Psoas muscle (tissue), 8 donors: Measurements from ENCODE around the gene MRPL41. TPM values are rescaled to one million over a fixed set of nuclear protein-coding genes. Genes with fewer than 3 reads are reported as not detected.
"Not testable (repeated sequence)": the region's sequence is repeated elsewhere in the genome, so short reads cannot be mapped to it uniquely, and the experiment has no call there.

Experiments
- ATAC-seq, 4 donors: fragments of 200-7000 bp; cut with Tn5 transposase; one replicate each; pipeline ENCODE4 v1.9.1; 2020; ENCODE audit warnings: moderate library complexity in 3 of 4, mild to moderate bottlenecking in 2 of 4
- DNase-seq, 2 donors: peaks; one replicate each; pipeline ENCODE4 v3.0.0-alpha.2; 2020
- H3K27ac ChIP-seq: fragments of 200-600 bp; one replicate; pipeline ENCODE4 v1.8.0; 2022
- H3K27me3 ChIP-seq, 3 donors: fragments of 200-600 bp in 1 of 3; one replicate each; pipeline versions ENCODE4 v1.6.1 to v1.8.0; 2013 to 2022; ENCODE audit warnings: low read length in 2 of 3, mild to moderate bottlenecking in 2 of 3, moderate library complexity in 1 of 3; ENCODE audit not compliant: insufficient read depth in 3 of 3
- H3K36me3 ChIP-seq, 2 donors: fragments of 200-600 bp in 1 of 2; one replicate each; pipeline versions ENCODE4 v1.6.1 to v1.8.0; 2013 to 2022; ENCODE audit warnings: low read depth in 1 of 2, mild to moderate bottlenecking in 1 of 2, moderate library complexity in 1 of 2; ENCODE audit not compliant: insufficient read depth in 1 of 2
- H3K4me1 ChIP-seq: fragments of 200-600 bp; one replicate; pipeline ENCODE4 v1.8.0; 2022
- H3K4me3 ChIP-seq: fragments of 200-600 bp; one replicate; pipeline ENCODE4 v1.8.0; 2022; ENCODE audit warnings: mild to moderate bottlenecking
- H3K9me3 ChIP-seq: fragments of 200-600 bp; one replicate; pipeline ENCODE4 v1.8.0; 2022
- CTCF ChIP-seq: fragments of 200-600 bp; IDR thresholded peaks from one replicate; pipeline ENCODE4 v1.8.0; 2022; ENCODE audit warnings: antibody characterized with exemption
- WGBS, 3 donors: extraction: QIAGEN DNeasy Blood & Tissue Kit; methylation state at CpG; one replicate each; pipeline versions ENCODE4 v1.1.6 to v1.1.7; 2013; 5-methylcytosine and 5-hydroxymethylcytosine counted together
- intact Hi-C, 2 donors: fragments of 100-400 bp; cut with DNase I; formaldehyde crosslinking; loops; one replicate each; pipeline versions ENCODE4 v1.11.0 to v1.14.2; 2022
- polyA plus RNA-seq, 3 donors: library from polyadenylated mRNA; stranded (reverse); fragments of 200-250 nt; gene quantifications; one replicate each; pipeline ENCODE4 v1.2.3, GENCODE V29; 2013
- total RNA-seq, 4 donors: library from RNA; stranded (reverse); fragmentation: NEBNext Ultra II Directional in 2 of 4; extraction: Animal tissue kit (Norgen Biotek cat#: 25700) in 2 of 4; gene quantifications; one replicate each; pipeline versions ENCODE4 v1.2.1 to v1.2.4, GENCODE V29; 2021 to 2023
- donor health status: healthy with polysubstance abuse.
- donor health status: DM: no; HTN: no; CAD: no; lungs with moderate emphysema.
- donor health status: Bipolar disorder and iron deficiency.
- donor health status: healthy.
- donor health status: DM: yes; HTN: yes; CAD: no.
- donor health status: DM: no; HTN: no; CAD: no.
- donor health status: DM: no; HTN: no; CAD: no.
- donor health status: DM: yes; HTN: yes; CAD: no.

The MRPL41 gene
- total and polyA plus RNA-seq, 7 donors, result 78.0 to 226 (median 120) TPM

GRCh38 chr9:137535120-137535428 is 16.6 kb upstream of the MRPL41 start:
- Histone ChIP-seq H3K27ac (no peak overlapping the region), H3K27me3 (no peaks in the 10 kb centered on the region), H3K9me3 (no peaks in the 10 kb centered on the region), H3K36me3 (peaks cover 0 to 34% of the 10 kb centered on the region in 2 donors), H3K4me1 (peaks cover 10% of the 10 kb centered on the region), H3K4me3 (no peak overlapping the region)
- no peak for DNase-seq
- TF ChIP-seq CTCF, result no peak
- ATAC-seq, result no peak
- intact Hi-C loops, result no loop called here

- intact Hi-C loops, ATAC-seq, H3K4me1 ChIP-seq, H3K9me3 ChIP-seq, H3K27ac ChIP-seq, H3K4me3 ChIP-seq, DNase-seq, H3K27me3 ChIP-seq: not testable (repeated sequence)
- H3K36me3 ChIP-seq, result peaks cover 0 to 49% of the 10 kb centered on the region in 2 donors
- WGBS, 3 donors, result 75 to 78% (median 75%) methylated on average over 16 of the region's 16 CpGs
Measured at GRCh38 chr9:137536594-137537131, 15.0 kb upstream of the MRPL41 start.

GRCh38 chr9:137538058-137538457 is 13.6 kb upstream of the MRPL41 start:
- Histone ChIP-seq H3K27me3 (no peaks in the 10 kb centered on the region), H3K4me3 (no peak overlapping the region), H3K36me3 (peaks cover 0 to 63% of the 10 kb centered on the region in 2 donors), H3K4me1 (peaks cover 8% of the 10 kb centered on the region), H3K9me3 (no peaks in the 10 kb centered on the region), H3K27ac (no peak overlapping the region)
- peak in 1 of 2 donors; percentile 26 for DNase-seq
- TF ChIP-seq CTCF, result no peak
- ATAC-seq, result no peak
- intact Hi-C loops, result no loop called here
- 94 to 95% (median 94%) methylated on average over 16 of the region's 16 CpGs for WGBS, 3 donors

- WGBS, 3 donors, result 88 to 94% (median 90%) methylated on average over 18 of the region's 18 CpGs
- DNase-seq, result peak in 1 of 2 donors; percentile 45
- intact Hi-C loops, result no loop called here
Measured at GRCh38 chr9:137540536-137540935, 11.1 kb upstream of the MRPL41 start.

GRCh38 chr9:137542486-137542885 is 9.2 kb upstream of the MRPL41 start:
- Histone ChIP-seq H3K27ac (no peak overlapping the region), H3K9me3 (no peaks in the 10 kb centered on the region), H3K4me1 (peaks cover 9% of the 10 kb centered on the region), H3K4me3 (no peak overlapping the region), H3K36me3 (peaks cover 0 to 82% of the 10 kb centered on the region in 2 donors), H3K27me3 (no peaks in the 10 kb centered on the region)
- TF ChIP-seq CTCF, result no peak
- ATAC-seq (no peak), DNase-seq (peak in 1 of 2 donors; percentile 42)
- 89 to 94% (median 93%) methylated on average over 20 of the region's 20 CpGs for WGBS, 3 donors
- intact Hi-C loops, result no loop called here

More at GRCh38 chr9:137540536-137540935, 11.1 kb upstream of the MRPL41 start:
- Histone ChIP-seq H3K27ac (no peak overlapping the region), H3K27me3 (no peaks in the 10 kb centered on the region), H3K4me1 (no peaks in the 10 kb centered on the region), H3K4me3 (no peak overlapping the region), H3K36me3 (peaks cover 0 to 82% of the 10 kb centered on the region in 2 donors), H3K9me3 (no peaks in the 10 kb centered on the region)
- no peak for ATAC-seq
- TF ChIP-seq CTCF, result no peak
